ENCODE measurements around the gene TMEM170B.

DNA sequence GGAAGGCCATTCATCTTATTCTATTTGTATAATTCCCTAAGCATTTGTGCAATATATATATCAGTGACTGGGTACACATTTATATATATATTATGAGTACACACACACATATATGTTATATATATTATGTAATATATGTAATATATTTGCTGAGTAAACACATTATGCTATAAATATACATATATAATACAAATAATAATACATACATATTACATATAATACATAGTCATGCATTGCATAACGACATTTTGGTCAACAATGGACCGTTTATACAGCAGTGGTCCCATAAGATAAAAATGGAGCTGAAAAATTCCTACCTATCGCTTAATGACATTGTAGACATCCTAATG is 11.4 kb upstream of the TMEM170B start:
- TF ChIP-seq, protein P1, sequence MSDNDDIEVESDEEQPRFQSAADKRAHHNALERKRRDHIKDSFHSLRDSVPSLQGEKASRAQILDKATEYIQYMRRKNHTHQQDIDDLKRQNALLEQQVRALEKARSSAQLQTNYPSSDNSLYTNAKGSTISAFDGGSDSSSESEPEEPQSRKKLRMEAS (IDR thresholded peaks at IDR 0.05) = no peak
- TF ChIP-seq, protein P2, sequence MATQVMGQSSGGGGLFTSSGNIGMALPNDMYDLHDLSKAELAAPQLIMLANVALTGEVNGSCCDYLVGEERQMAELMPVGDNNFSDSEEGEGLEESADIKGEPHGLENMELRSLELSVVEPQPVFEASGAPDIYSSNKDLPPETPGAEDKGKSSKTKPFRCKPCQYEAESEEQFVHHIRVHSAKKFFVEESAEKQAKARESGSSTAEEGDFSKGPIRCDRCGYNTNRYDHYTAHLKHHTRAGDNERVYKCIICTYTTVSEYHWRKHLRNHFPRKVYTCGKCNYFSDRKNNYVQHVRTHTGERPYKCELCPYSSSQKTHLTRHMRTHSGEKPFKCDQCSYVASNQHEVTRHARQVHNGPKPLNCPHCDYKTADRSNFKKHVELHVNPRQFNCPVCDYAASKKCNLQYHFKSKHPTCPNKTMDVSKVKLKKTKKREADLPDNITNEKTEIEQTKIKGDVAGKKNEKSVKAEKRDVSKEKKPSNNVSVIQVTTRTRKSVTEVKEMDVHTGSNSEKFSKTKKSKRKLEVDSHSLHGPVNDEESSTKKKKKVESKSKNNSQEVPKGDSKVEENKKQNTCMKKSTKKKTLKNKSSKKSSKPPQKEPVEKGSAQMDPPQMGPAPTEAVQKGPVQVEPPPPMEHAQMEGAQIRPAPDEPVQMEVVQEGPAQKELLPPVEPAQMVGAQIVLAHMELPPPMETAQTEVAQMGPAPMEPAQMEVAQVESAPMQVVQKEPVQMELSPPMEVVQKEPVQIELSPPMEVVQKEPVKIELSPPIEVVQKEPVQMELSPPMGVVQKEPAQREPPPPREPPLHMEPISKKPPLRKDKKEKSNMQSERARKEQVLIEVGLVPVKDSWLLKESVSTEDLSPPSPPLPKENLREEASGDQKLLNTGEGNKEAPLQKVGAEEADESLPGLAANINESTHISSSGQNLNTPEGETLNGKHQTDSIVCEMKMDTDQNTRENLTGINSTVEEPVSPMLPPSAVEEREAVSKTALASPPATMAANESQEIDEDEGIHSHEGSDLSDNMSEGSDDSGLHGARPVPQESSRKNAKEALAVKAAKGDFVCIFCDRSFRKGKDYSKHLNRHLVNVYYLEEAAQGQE (IDR thresholded peaks at IDR 0.05; ENCODE audit: low read depth) = no peak
- TF ChIP-seq TCF12 (IDR thresholded peaks at IDR 0.05; ENCODE audit: low read depth) = no peak
- TF ChIP-seq TAF1 (IDR thresholded peaks at IDR 0.05; ENCODE audit: low read depth) = no peak
- no peak for TF ChIP-seq RAD21 (IDR thresholded peaks at IDR 0.05; ENCODE audit: low read depth)
- TF ChIP-seq YY1 (IDR thresholded peaks at IDR 0.05; ENCODE audit: low read depth) = no peak
- no peak for TF ChIP-seq EP300 (IDR thresholded peaks at IDR 0.05; ENCODE audit: borderline replicate concordance)
- TF ChIP-seq CREB1 (IDR thresholded peaks at IDR 0.05; ENCODE audit: low read depth) = no peak
- TF ChIP-seq FOXM1 (IDR thresholded peaks at IDR 0.05; ENCODE audit: borderline replicate concordance, low read depth) = no peak
- no peak for TF ChIP-seq CEBPB (IDR thresholded peaks at IDR 0.05)

Measured in Ishikawa (cell line).